Measurements from ENCODE around the gene CLTCL1.

DNA sequence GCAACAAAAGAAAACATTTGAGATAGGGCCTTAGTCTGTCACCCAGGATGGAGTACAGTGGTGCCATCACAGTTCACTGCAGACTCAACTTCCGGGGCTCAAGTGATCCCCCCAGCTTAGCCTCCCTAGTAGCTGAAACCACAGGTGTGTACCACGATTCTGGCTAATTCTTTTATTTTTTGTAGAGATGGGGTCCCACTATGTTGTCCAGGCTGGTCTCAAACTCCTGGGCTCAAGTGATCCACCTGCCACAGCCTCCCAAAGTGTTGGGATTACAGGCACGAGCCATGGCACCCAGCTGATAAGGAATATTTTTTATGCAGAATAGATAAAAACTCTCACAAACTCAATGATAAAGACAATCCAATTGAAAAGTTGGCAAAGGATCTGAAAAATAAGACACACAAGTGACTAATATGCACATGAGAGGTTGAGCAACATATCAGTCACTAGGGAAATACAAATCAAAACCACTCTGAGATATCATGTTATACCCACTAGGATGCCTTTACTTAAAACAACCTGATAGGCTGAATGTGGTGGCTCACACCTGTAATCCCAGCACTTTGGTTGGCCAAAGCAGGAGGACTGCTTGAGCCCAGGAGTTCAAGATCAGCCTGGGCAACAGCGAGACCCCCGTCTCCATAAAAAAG is 33.9 kb upstream of the CLTCL1 start:
- TF ChIP-seq, protein P1, sequence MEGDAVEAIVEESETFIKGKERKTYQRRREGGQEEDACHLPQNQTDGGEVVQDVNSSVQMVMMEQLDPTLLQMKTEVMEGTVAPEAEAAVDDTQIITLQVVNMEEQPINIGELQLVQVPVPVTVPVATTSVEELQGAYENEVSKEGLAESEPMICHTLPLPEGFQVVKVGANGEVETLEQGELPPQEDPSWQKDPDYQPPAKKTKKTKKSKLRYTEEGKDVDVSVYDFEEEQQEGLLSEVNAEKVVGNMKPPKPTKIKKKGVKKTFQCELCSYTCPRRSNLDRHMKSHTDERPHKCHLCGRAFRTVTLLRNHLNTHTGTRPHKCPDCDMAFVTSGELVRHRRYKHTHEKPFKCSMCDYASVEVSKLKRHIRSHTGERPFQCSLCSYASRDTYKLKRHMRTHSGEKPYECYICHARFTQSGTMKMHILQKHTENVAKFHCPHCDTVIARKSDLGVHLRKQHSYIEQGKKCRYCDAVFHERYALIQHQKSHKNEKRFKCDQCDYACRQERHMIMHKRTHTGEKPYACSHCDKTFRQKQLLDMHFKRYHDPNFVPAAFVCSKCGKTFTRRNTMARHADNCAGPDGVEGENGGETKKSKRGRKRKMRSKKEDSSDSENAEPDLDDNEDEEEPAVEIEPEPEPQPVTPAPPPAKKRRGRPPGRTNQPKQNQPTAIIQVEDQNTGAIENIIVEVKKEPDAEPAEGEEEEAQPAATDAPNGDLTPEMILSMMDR (IDR thresholded peaks at IDR 0.05), result no peak
- TF ChIP-seq POLR2A (IDR thresholded peaks at IDR 0.05), result no peak
- no peak for TF ChIP-seq EP300 (IDR thresholded peaks at IDR 0.05)

Data from ovary (tissue), 3 donors.